NCI-H128 (cell line): Measurements from ENCODE around the gene RBM23.
"Not testable (repeated sequence)": the region's sequence is repeated elsewhere in the genome, so short reads cannot be mapped to it uniquely, and the experiment has no call there.

ENCODE experiments used
- DNase-seq: peaks from one replicate; lab custom pipeline; 2025; ENCODE audit not compliant: unreplicated experiment; lab: John Stamatoyannopoulos, UW

Gene RBM23

DNA sequence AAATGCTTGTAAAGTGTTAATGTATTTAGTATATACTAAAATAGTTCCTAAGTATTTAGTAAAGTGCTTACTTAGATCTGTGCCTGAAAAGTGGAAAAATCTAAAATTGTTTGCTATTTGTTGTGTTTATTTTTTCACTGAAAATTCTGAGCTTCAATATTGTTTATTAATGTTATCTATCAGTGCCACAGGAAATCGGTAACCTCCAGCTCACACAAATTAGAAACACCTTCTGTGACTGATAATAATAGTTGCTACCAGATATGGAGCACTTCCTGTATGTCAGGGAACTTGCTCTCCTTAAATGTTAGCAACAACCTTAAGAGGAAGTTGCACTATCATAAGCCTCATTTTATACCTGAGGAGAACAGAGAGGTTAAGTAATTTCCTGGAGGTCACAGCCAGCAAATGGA lies 48.1 kb downstream of the RBM23 start:
- no peak for DNase-seq

DNA sequence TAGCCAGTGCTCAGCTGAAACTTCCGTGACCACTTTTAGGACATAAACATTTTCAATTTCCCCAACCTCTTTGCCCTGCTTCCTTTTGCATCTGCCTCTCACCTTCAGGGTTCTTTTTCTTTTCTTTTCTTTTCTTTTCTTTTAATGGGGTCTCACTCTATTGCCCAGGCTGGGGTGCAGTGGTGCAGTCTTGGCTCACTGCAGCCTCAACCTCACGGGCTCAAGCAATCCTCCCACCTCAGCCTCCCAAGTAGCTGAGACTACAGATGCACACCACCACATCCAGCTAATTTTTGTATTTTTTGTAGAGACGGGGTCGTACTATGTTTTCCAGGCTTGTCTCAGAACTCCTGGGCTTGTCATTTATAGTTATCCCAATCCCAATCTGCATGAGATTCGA lies 52.1 kb downstream of the RBM23 start:
- no peak for DNase-seq

DNA sequence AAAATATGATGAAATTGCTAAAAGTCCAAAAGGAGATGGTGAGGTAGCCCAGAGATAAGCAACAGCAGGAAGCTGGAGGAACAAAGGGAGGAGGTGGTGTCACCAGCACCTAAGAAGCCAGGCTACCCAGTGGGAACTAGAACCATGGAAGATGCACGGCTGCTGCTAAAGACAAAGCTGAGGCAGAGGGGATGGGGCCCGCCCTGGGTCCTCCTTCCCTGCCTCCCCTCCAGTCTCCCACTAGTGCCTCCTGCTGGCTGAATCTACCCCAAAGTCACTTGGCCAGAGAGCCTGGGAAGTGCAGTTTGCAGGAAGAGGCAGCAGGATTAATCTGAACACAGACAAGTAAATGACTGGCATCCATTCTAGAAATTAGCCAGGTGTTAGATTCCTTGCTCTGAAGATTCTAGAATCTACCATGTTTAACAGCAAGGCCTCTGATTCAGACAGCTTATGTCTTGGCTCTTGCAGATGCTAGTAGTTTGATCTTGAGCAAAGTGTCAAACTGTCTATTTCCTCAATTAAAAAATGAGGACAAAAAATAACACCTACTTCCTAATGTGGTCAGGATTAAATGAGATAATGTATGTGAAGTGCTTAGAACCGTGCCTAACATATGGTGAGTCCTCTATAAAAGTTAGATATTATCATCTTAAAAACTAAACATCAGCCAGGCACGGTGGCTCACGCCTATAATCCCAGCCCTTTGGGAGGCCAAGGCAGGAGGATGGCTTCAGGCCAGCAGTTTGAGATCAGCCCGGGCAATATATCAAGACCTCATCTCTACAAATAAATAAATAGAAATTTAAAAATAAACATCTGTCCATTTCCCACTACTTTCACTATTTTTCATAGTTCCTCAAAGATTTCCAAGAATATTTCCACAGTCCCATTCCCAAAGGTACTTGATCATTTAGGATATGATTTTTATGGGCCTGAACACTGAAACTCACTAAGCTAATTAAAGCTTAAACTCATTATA lies 53.2 kb downstream of the RBM23 start:
- DNase-seq, result no peak

DNA sequence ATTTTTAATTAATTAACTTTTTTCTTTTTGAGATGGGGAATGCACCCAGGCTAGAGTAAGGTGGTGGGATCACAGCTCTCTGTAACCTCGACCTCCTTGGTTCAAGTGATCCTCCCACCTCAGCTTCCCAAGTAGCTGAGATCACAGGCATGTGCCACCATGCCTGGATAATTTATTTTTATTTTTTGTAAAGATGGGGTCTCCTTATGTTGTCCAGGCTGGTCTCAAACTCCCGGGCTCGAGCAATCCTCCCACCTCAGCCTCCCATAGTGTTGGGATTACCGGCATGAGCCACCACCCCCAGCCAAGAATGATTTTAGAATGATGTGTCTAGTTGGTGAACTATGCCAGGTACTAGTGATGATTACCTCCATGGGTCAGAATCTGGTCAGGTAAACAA lies 54.0 kb downstream of the RBM23 start:
- no peak for DNase-seq

DNA sequence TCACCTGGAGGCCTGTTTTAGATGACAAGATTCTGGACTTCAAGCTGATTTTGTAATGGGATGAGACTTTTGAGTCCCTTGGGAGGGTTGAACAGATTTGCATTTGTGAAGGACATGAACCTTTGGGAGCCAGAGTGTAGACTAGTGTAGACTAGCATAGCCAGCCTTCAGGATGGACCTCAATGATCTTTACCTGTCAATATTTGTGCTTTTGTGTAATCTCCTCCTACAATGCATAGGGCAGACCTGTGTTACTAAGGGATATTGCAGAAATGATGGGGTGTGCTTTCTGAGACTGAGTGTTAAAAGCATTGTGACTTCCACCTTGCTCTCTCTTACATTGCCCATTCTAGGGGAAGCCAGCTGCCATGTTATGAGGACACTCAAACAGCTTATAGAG lies 57.3 kb downstream of the RBM23 start:
- DNase-seq, result no peak

DNA sequence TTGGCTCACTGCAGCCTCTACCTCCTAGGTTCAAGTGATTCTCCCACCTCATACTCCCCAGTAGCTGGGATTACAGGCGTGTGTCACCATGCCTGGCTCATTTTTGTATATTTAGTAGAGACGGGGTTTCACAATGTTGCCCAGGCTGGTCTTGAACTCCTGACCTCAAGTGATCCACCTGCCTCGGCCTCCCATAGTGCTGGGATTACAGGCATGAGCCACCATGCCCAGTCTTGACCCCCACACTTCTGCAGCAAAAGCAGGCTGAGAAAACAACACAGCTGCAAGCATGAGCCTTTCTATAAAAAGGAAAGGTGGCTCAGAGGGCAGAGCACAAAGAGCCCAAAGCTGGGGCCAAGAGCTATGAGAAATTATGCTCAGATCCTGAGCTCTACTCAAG lies 58.6 kb downstream of the RBM23 start:
- DNase-seq, result not testable (repeated sequence)

DNA sequence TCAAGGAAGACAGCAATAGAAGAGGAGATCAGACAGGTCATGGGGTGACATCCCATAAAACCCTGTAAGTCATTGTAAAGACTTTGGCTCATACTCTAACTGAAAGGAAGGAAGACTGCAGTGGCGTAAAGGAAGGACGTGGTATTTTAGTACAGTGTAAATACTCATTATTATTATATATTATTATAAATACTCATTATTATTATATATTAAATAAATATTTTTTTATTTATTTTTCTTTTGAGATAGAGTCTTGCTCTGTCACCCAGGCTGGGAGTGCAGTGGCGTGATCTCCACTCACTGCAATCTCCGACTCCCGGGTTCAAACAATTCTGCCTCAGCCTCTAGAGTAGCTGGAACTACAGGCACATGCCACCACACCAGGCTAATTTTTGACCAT lies 62.5 kb downstream of the RBM23 start:
- no peak for DNase-seq

DNA sequence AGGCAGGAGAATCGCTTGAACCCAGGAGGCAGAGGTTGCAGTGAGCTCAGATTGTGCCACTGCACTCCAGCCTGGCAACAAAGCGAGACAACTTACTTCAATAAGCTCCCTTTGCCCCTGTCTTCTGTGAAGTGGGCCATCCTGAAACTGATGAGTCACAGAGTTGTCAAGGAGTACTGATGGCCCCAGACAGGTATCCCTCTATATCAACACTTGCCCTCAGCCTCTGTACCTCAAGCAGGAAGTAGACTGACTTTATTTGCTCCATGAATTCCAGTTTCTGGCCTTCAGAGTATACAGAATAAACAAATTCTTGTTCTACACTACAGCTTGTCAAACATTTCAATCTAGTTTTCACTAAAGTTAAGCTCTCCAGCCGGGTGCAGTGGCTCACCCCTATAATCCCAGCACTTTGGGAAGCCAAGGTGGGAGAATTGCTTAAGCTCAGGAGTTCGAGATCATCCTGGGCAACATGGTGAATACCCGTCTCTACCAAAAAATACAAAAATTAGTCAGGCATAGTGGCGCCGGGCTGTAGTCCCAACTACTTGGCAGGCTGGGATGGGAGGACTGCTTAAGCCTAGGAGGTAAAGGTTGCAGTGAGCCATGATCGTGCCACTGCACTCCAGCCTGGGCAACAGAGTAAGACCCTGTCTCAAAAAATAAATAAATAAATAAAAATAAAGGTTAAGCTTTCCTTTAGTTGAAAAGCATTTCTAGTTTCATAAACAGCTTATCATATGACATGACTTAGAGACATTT lies 63.8 kb downstream of the RBM23 start:
- DNase-seq, result no peak

DNA sequence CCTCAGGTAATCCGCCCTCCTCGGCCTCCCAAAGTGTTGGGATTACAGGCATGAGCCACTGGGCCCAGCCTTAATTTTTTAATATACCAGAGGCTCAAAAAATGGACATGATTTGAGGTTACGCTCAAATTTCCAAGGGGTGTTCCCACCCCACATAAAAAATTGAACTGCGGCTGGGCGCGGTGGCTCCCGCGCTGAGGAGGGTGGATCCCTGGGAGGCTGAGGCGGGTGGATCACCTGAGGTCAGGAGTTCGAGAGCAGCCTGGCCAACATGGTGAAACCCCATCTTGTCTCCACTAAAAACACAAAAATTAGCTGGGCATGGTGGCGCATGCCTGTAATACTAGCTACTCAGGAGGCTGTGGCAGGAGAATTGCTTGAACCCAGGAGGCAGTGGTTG lies 64.7 kb downstream of the RBM23 start:
- not testable (repeated sequence) for DNase-seq

DNA sequence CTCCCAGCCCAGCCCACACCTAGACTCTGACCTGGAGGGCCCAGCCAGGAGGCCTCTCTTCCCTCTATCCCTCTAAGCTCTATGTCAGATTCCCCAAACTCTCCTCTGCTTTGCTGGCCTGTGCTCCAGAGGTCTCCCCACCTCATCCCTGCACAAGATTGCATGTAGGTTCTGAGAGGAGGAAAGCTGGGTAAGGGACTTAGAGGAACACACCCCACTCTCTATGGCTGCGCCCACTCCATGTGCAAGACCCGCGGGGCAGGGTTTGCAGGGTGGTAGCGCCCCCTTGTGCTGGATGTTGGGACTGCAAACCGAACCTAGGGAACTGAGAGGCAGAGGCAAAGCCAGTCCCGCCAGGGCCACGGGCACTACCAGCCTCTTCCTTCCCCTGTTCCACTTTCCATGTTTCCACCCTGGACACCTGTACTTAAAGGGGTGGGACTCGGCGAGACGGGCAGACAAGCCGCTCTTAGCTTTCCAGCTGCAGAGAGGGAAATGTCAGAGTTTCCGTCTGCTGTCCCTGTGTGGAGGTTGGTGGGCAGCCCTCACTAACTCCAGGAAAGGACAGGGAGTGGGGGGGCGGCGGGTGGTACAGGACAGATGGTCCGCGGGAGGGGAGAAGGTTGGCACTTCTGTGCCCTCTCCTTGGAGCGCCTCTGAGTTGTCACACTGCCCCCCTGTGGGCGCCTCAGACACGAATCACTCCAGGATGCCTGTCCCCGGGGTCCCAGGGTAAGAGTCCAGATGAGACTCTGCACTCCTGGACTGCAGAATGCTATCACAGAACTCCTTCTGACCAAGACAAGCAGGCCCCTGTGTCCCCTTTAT lies 65.8 kb downstream of the RBM23 start:
- peak; percentile 31 for DNase-seq

DNA sequence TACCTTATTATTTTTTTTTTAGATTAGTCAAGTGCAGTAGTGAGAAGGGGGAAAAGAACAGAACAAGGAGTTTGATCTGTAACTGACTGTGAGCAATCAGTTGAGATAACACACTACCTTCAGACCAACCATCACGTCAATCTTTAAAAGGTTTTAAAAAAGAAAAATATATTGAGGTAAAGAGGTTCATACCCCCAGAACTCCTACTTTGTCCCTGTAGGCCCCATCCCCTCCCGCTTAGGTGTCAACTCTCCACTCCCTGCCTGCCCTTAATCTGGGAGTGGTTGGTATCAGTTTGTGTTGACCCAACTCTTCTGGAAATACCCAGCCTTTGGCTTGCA lies 66.4 kb downstream of the RBM23 start:
- no peak for DNase-seq

DNA sequence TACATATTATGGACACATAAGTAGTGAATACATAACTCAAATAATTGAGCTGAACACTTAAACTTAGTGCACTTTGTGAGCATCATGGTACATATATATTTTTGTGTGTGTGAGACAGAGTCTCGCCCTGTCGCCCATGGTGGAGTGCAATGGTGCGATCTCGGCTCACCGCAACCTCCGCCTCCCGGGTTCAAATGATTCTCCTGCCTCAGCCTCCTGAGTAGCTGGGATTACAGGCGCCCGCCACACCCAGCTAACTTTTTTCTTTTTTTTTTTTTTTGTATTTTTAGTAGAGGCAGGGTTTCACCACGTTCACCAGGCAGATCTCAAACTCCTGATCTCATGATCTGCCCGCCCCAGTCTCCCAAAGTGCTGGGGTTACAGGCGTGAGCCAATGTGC lies 66.8 kb downstream of the RBM23 start:
- DNase-seq, result not testable (repeated sequence)

DNA sequence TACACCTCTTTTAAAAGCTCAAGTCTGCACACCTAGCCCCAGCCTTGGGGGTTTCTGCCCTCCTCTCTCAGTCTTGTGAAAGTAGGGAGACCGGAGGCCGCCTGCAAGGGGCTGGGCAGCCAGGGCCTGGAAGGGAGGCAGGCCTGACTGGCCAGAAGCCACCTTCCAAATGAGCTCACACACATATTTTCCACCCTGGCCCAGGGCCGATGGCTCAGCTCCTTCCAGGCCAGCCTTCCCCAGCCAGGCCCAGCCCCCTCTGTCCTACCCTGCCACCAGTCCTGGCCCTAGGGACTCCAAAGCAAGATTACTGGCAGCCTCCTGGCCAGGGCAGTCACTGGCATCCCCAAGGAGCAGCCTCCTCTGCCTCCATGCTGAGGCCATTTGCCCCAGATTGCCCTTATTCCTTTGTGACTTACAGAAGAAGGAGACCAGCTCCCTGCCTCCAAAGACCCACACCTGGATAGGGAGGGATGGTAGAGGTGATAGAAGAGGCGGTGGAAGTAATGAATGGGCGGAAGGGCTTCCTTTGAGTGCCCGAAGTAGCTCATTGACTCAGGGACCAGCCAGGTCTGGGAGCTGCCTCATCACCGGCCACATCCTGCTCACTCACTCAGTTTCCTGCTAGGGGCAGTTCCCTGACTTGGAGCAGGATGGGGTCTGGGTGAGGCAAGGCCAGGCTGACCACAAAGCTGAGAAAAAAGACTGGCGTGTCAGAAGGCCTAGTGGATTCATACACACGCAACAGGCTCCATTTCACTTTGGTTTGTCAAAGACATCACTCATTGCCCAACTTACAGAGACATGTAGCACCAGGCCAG lies 67.8 kb downstream of the RBM23 start:
- no peak for DNase-seq

DNA sequence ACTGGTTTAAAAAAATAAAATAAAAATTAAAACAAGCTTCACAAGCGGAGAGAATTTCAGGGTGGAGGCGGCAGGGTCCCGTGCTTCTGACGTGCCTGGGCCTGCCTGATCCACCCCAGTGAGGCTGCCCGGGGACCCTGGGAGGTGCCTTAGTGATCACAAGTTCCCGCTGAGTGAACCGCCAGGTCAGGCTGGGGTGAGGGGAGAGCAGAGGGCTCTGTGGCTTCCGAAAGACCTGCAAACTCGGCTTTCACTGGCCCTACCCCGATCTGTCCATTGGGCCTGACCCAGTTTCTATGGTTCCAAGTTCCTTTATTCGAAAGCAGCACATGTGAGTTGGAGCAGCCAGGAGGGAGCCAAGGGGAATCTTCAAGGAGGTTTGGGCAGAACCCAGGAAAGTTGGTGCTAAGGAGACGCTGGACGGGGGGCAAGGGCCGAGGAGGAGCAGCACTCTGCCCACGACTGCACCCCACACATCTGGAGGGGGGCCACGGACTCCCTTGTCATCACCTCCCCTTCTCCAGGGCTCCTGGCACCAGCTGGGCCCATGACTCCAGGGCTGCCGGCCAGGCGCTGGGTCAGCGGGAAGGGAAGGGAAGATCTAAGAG lies 69.6 kb downstream of the RBM23 start:
- DNase-seq, result no peak

DNA sequence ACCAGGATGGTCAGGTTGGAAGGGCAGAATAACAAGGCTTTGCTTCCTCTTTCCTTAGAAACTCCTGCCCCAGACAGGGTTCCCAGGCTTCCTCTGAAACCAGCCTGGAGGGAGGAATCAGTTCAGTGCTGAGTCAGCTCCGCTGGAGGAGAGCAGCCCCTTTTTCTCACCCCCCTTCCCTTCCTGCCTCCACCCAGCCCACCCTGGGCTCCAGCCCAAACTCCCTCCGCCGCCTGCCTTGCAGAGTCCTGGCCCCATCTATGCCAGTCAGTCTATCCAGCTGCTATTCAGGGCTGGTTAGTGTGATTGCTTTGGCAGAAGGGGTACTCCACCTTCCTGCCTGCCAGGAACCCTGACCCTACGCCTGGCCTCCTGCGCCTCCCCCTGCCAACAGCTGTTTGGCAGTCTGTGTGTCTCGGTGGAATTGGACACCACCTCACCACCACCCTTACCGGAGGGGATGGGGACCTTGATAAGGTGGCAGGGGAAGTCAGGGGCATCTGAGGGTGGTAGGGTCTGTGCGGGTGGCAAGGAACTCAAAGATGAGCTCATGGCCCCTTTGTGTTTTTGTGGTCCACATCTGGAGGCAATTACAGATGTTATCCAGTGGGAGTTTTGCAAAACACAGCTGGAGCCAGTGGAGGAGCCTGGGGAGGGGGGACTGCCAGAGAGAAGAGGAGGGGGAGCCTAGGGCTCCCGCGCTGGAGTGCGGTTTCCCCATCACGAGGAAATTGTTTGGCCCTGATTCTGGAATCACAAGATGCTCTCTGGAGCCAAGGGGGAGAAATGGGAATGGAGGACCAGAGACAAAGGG lies 70.4 kb downstream of the RBM23 start:
- no peak for DNase-seq

DNA sequence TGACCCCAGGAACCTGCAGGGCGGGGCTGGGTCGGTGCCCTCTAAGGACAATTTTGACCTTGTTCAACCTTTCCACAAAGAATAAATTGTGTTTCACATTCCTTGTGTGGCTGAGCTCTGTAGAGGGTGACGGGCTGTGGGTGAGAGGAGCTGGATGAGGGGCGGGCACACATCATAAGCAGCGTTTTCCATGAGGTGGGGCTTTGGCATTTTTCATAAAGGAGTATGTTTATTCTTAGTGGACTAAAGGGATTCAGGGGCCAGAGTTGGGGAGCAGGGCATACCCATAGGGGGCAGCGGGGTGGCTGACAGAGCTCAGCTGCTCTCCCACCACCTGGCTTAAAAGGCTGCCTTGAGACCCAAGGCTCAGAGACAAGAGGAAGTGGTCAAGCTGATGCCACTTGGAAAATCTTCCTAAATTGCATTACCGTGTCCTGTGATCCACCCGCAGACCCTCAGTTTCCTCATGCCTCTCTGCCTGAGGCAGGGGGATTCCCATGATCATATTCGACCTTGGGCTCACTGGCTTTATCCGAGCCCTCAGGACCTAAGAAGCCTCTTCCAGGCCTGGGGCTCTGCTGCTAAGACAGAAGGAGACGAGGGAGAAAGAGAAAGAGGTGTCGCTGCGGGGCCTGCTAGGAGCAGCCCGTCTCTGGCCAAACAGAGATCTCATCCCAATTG lies 71.1 kb downstream of the RBM23 start:
- DNase-seq, result no peak

DNA sequence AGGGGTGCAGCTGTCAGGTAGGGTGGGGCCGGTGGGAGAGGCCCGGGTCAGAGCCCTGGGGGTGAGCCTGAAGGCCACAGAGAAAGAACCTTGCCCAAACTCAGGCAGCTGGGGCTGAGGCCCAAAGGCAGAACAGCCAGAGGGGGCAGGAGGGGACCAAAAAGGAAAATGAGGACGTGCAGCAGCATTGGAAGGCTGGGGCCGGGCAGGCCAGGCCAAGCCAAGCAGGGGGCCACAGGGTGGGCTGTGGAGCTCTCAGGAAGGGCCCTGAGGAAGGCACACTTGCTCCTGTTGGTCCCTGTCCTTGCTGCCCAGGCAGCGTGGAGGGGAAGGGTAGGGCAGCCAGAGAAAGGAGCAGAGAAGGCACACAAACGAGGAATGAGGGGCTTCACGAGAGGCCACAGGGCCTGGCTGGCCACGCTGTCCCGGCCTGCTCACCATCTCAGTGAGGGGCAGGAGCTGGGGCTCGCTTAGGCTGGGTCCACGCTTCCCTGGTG lies 72.1 kb downstream of the RBM23 start:
- no peak for DNase-seq

DNA sequence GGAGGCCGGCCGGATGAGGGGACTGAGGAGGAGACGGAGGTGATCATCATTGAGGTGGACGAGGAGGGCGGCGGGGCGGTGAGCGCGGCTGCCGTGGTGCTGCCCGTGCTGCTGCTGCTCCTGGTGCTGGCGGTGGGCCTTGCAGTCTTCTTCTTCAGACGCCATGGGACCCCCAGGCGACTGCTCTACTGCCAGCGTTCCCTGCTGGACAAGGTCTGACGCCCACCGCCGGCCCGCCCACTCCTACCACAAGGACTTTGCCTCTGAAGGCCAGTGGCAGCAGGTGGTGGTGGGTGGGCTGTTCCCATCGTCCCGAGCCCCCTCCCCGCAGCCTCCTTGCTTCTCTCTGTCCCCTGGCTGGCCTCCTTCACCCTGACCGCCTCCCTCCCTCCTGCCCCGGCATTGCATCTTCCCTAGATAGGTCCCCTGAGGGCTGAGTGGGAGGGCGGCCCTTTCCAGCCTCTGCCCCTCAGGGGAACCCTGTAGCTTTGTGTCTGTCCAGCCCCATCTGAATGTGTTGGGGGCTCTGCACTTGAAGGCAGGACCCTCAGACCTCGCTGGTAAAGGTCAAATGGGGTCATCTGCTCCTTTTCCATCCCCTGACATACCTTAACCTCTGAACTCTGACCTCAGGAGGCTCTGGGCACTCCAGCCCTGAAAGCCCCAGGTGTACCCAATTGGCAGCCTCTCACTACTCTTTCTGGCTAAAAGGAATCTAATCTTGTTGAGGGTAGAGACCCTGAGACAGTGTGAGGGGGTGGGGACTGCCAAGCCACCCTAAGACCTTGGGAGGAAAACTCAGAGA lies 72.9 kb downstream of the RBM23 start:
- no peak for DNase-seq
